ENCODE results near the gene SLC7A6.

GRCh38 chr16:68338326-68339119, 74.2 kb downstream of the SLC7A6 start:
- no peak for TF ChIP-seq POLR2AphosphoS5 (IDR thresholded peaks at IDR 0.05)
- TF ChIP-seq CTCF (IDR thresholded peaks at IDR 0.05): no peak
- no peak for TF ChIP-seq POLR2A (IDR thresholded peaks at IDR 0.05)
